HepG2 (cell line): ENCODE measurements around the gene SLC16A3. TPM values are rescaled to one million over a fixed set of nuclear protein-coding genes. Genes with fewer than 3 reads are reported as not detected.

ENCODE experiments used
- ATAC-seq: fragments of 200-7000 bp; cut with Tn5 transposase; 3 replicates; pipeline ENCODE4 v1.9.1; 2020; ENCODE audit warnings: mild to moderate bottlenecking, moderate library complexity
- BruUV-seq: library from RNA; stranded (reverse); fragments of 400-500 nt; replicated peaks from 2 replicates; lab custom pipeline; 2021; lab: Mats Ljungman, UMichigan
- CTCF ChIA-PET: fragments of 300-600 bp; formaldehyde crosslinking; extraction: SDS; loops from one replicate; lab custom pipeline; 2021; ENCODE audit warnings: low total read pairs, inconsistent platforms, low intra/inter-chr PET ratio; lab: Yijun Ruan, JAX
- POLR2A ChIA-PET: fragments of 350-600 bp; sonication (Branson Sonifier 250); formaldehyde crosslinking; loops from one replicate; lab custom pipeline; 2020; ENCODE audit warnings: antibody characterized with exemption, inconsistent platforms; lab: Yijun Ruan, JAX
- DNase-seq: peaks from one replicate; pipeline ENCODE4 v3.0.0-alpha.2; 2015; ENCODE audit warnings: low spot score
- FAIRE-seq: peaks from 3 replicates; lab custom pipeline; 2011; peaks lifted over from hg19 to GRCh38; lab: Jason Lieb, UNC
- H2AFZ ChIP-seq: one replicate; pipeline ENCODE4 v1.6.1; 2011; ENCODE audit warnings: low read length, inconsistent platforms
- H3K27ac ChIP-seq: fragments of 300-600 bp; 3 replicates; pipeline ENCODE4 v1.8.0; 2011; ENCODE audit warnings: mixed run types, mild to moderate bottlenecking, mixed read lengths, low read length, inconsistent platforms; ENCODE audit not compliant: insufficient read depth; ENCODE audit errors: extremely low read length
- H3K27me3 ChIP-seq, 2 experiments: fragments of 200-600 bp in 1 of 2; 2 replicates in 1 of 2; 3 replicates in 1 of 2; pipeline versions ENCODE4 v1.6.0 to v1.8.0; 2011; ENCODE audit warnings: low read length in 2 of 2, mild to moderate bottlenecking in 2 of 2, moderate library complexity in 2 of 2, inconsistent platforms in 1 of 2; ENCODE audit not compliant: insufficient read depth in 2 of 2, control insufficient read depth in 1 of 2
- H3K36me3 ChIP-seq, 2 experiments: fragments of 200-600 bp in 1 of 2; replicated peaks in 1 of 2; 2 replicates in 1 of 2; 3 replicates in 1 of 2; pipeline versions ENCODE4 v1.5.1 to v1.8.0; 2011; ENCODE audit warnings: low read length in 2 of 2, inconsistent platforms in 1 of 2; ENCODE audit not compliant: insufficient read depth in 2 of 2, control insufficient read depth in 1 of 2
- H3K4me1 ChIP-seq: 2 replicates; pipeline ENCODE4 v1.5.1; 2012; ENCODE audit warnings: low read length, inconsistent platforms; ENCODE audit not compliant: insufficient read depth
- H3K4me2 ChIP-seq: 2 replicates; pipeline ENCODE4 v1.6.0; 2011; ENCODE audit warnings: low read depth, low read length, inconsistent platforms
- H3K4me3 ChIP-seq, 3 experiments: fragments of 200-600 bp in 1 of 3; sonication (generic), shearing (Covaris generic) in 1 of 3; replicated peaks in 1 of 3; 2 replicates each; pipeline ENCODE4 v1.5.1; 2011 to 2016; ENCODE audit warnings: low read length in 3 of 3, inconsistent platforms in 2 of 3, low read depth in 2 of 3, mild to moderate bottlenecking in 2 of 3, control low read depth in 1 of 3, mixed read lengths in 1 of 3; ENCODE audit not compliant: insufficient read depth in 1 of 3
- H3K79me2 ChIP-seq: one replicate; pipeline ENCODE4 v1.6.1; 2011; ENCODE audit warnings: low read length, inconsistent platforms; ENCODE audit not compliant: insufficient read depth
- H3K9ac ChIP-seq: 2 replicates; pipeline ENCODE4 v1.6.0; 2011; ENCODE audit warnings: mild to moderate bottlenecking, low read depth, low read length, inconsistent platforms; ENCODE audit not compliant: insufficient read depth
- H3K9me3 ChIP-seq: 2 replicates; pipeline ENCODE4 v1.5.1; 2012; ENCODE audit warnings: mild to moderate bottlenecking, low read length
- H4K20me1 ChIP-seq: 2 replicates; pipeline ENCODE4 v1.6.0; 2011; ENCODE audit warnings: inconsistent platforms, mild to moderate bottlenecking, low read length, moderate library complexity; ENCODE audit not compliant: insufficient read depth
- HMG20B ChIP-seq: conservative IDR thresholded peaks from 2 replicates; pipeline ENCODE4 v1.6.1; 2016; ENCODE audit warnings: missing genetic modification reagents, missing compliant biosample characterization
- JUNB ChIP-seq: sonication (generic); formaldehyde crosslinking; IDR thresholded peaks from 2 replicates; pipeline ENCODE4 v1.8.0; 2022; ENCODE audit warnings: missing genetic modification reagents, mild to moderate bottlenecking, borderline replicate concordance
- KLF15 ChIP-seq: sonication (generic); formaldehyde crosslinking; IDR thresholded peaks from 2 replicates; pipeline ENCODE4 v1.8.1; 2023; ENCODE audit warnings: borderline replicate concordance, mild to moderate bottlenecking, inconsistent platforms, missing genetic modification reagents, mixed read lengths
- NCOA5 ChIP-seq: sonication (generic); formaldehyde crosslinking; IDR thresholded peaks from 2 replicates; pipeline ENCODE4 v1.4.0; 2020; ENCODE audit warnings: missing genetic modification reagents
- NFE2L2 ChIP-seq: fragments of 150-350 bp; IDR thresholded peaks from 2 replicates; pipeline ENCODE4 v1.6.1; 2014; ENCODE audit warnings: low read length
- PBX2 ChIP-seq: IDR thresholded peaks from 2 replicates; pipeline ENCODE4 v1.6.1; 2016; ENCODE audit warnings: control low read depth
- POLR2AphosphoS5 ChIP-seq: IDR thresholded peaks from 2 replicates; pipeline ENCODE4 v1.6.1; 2012; ENCODE audit warnings: low read depth, low read length
- SUZ12 ChIP-seq: fragments of 150-350 bp; IDR thresholded peaks from 2 replicates; pipeline ENCODE4 v1.6.1; 2014; ENCODE audit warnings: low read depth, low read length
- ZFP36L1 ChIP-seq: sonication (generic); formaldehyde crosslinking; IDR thresholded peaks from 2 replicates; pipeline ENCODE4 v1.8.0; 2022; ENCODE audit warnings: mild to moderate bottlenecking, missing genetic modification reagents, moderate library complexity
- ZFP36L2 ChIP-seq: sonication (generic); formaldehyde crosslinking; IDR thresholded peaks from 2 replicates; pipeline ENCODE4 v1.4.0; 2020; ENCODE audit warnings: missing genetic modification reagents
- ZMYM2 ChIP-seq: sonication (generic); formaldehyde crosslinking; IDR thresholded peaks from 2 replicates; pipeline ENCODE4 v1.8.0; 2022; ENCODE audit warnings: mild to moderate bottlenecking, missing genetic modification reagents
- ZNF280B ChIP-seq: sonication (generic); formaldehyde crosslinking; IDR thresholded peaks from 2 replicates; pipeline ENCODE4 v1.5.0; 2020; ENCODE audit warnings: missing genetic modification reagents, mild to moderate bottlenecking, borderline replicate concordance
- ZNF317 ChIP-seq: sonication (generic); formaldehyde crosslinking; IDR thresholded peaks from 2 replicates; pipeline ENCODE4 v1.5.0; 2020; ENCODE audit warnings: mild to moderate bottlenecking, missing genetic modification reagents
- WGBS: methylation state at CpG from one replicate; pipeline ENCODE4 v1.1.6; 2017; ENCODE audit warnings: low lambda C conversion rate; 5-methylcytosine and 5-hydroxymethylcytosine counted together
- in situ Hi-C: cut with HindIII; loops from 2 replicates; pipeline ENCODE4 v1.10.0; 2017; ENCODE audit warnings: low pct_unique_long_range_greater_than_20kb; ENCODE audit not compliant: extremely low pct_ligation_motif_present
- intact Hi-C: fragments of 100-400 bp; cut with micrococcal nuclease; formaldehyde crosslinking; loops from one replicate; pipeline ENCODE4 v1.10.0; 2022; ENCODE audit not compliant: unreplicated experiment
- polyA plus RNA-seq, 8 experiments: library from polyadenylated mRNA; depleted of rRNA in 3 of 8; stranded (reverse) in 7 of 8; unstranded in 1 of 8; fragments of >200 nt; fragmentation: Illumina TruSeq in 4 of 8; extraction: Trizol in 4 of 8; gene quantifications; 2 replicates each; pipeline versions ENCODE4 v1.2.1 to v1.2.3, GENCODE V29; 2011 to 2016; ENCODE audit warnings: low read depth in 4 of 8, missing spikeins in 1 of 8, mixed read lengths in 1 of 8; ENCODE audit not compliant: insufficient read depth in 1 of 8
- total RNA-seq, 5 experiments: library from RNA; depleted of rRNA; stranded (reverse); fragments of >200 nt; fragmentation: Illumina TruSeq; extraction: Trizol; gene quantifications; 2 replicates each; pipeline ENCODE4 v1.2.3, GENCODE V29; 2016; ENCODE audit warnings: low read depth in 1 of 5
- TF ChIP-seq, protein P1 (sequence below): sonication (generic); formaldehyde crosslinking; IDR thresholded peaks from 2 replicates; pipeline ENCODE4 v1.4.0; 2020; ENCODE audit warnings: missing genetic modification reagents

Gene SLC16A3
- total and polyA plus RNA-seq, 2 of the 13 experiments (the other 11 are each of a cell fraction or from before 2014, with no cell fraction given), result 242 to 349 TPM

DNA sequence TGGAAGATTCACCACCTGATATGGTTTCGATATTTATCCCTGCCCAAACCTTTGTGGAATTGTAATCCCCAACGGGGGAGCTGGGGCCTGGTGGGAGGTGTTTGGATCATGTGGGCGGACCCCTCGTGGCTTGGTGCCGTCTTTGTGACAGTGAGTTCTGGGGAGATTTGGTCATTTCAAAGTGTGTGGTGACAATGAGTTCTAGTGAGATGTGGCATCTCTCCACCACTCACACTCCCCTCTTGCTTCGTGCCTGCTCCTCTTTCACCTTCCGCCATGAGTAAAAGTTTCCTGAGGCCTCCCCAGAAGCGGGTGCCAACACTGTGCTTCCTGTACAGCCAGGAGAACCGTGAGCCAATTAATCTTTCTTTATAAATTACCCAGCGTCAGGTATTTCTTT, 25.9 kb upstream of the SLC16A3 start:
- H3K9ac ChIP-seq, result no peak overlapping the region
- H3K27me3 ChIP-seq, result no peaks in the 10 kb centered on the region
- BruUV-seq, result no TSS peak
- H3K4me3 ChIP-seq, result no peak overlapping the region
- ChIA-PET CTCF (no interaction called here), POLR2A (no interaction called here)
- no peaks in the 10 kb centered on the region for H3K9me3 ChIP-seq
- no peaks in the 10 kb centered on the region for H3K79me2 ChIP-seq
- no peak overlapping the region for H3K4me2 ChIP-seq
- peaks cover 20% of the 10 kb centered on the region for H3K4me1 ChIP-seq
- no peak overlapping the region for H3K27ac ChIP-seq
- no peak for TF ChIP-seq NCOA5 (CRISPR knock-in tag)
- TF ChIP-seq PBX2 (CRISPR knock-in tag), result no peak
- no peak for TF ChIP-seq ZNF317 (CRISPR knock-in tag)
- TF ChIP-seq ZNF280B (CRISPR knock-in tag), result no peak
- TF ChIP-seq HMG20B (CRISPR knock-in tag), result no peak
- TF ChIP-seq ZFP36L1 (CRISPR knock-in tag), result no peak
- TF ChIP-seq NFE2L2, result no peak
- TF ChIP-seq, protein P1, sequence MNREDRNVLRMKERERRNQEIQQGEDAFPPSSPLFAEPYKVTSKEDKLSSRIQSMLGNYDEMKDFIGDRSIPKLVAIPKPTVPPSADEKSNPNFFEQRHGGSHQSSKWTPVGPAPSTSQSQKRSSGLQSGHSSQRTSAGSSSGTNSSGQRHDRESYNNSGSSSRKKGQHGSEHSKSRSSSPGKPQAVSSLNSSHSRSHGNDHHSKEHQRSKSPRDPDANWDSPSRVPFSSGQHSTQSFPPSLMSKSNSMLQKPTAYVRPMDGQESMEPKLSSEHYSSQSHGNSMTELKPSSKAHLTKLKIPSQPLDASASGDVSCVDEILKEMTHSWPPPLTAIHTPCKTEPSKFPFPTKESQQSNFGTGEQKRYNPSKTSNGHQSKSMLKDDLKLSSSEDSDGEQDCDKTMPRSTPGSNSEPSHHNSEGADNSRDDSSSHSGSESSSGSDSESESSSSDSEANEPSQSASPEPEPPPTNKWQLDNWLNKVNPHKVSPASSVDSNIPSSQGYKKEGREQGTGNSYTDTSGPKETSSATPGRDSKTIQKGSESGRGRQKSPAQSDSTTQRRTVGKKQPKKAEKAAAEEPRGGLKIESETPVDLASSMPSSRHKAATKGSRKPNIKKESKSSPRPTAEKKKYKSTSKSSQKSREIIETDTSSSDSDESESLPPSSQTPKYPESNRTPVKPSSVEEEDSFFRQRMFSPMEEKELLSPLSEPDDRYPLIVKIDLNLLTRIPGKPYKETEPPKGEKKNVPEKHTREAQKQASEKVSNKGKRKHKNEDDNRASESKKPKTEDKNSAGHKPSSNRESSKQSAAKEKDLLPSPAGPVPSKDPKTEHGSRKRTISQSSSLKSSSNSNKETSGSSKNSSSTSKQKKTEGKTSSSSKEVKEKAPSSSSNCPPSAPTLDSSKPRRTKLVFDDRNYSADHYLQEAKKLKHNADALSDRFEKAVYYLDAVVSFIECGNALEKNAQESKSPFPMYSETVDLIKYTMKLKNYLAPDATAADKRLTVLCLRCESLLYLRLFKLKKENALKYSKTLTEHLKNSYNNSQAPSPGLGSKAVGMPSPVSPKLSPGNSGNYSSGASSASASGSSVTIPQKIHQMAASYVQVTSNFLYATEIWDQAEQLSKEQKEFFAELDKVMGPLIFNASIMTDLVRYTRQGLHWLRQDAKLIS (CRISPR knock-in tag), result no peak
- no peak for TF ChIP-seq KLF15 (CRISPR knock-in tag)
- no peak for TF ChIP-seq JUNB
- no peak for TF ChIP-seq POLR2AphosphoS5
- TF ChIP-seq ZFP36L2, result no peak
- no peak for TF ChIP-seq SUZ12
- TF ChIP-seq ZMYM2 (CRISPR knock-in tag), result no peak
- TF ChIP-seq, all 625 proteins: peak for 0
- H4K20me1 ChIP-seq, result no peaks in the 10 kb centered on the region
- 87% methylated on average over 10 of the region's 10 CpGs for WGBS
- in situ Hi-C loops, result no loop called here
- H2AFZ ChIP-seq, result no peak overlapping the region
- no peak for ATAC-seq
- intact Hi-C loops, result no loop called here
- no peak for FAIRE-seq
- DNase-seq, result no peak
- peaks cover 3 to 7% of the 10 kb centered on the region in 2 experiments; a peak in 4 of 5 replicates for H3K36me3 ChIP-seq
